ENCODE data around the gene CPLX3.

Gene CPLX3

DNA sequence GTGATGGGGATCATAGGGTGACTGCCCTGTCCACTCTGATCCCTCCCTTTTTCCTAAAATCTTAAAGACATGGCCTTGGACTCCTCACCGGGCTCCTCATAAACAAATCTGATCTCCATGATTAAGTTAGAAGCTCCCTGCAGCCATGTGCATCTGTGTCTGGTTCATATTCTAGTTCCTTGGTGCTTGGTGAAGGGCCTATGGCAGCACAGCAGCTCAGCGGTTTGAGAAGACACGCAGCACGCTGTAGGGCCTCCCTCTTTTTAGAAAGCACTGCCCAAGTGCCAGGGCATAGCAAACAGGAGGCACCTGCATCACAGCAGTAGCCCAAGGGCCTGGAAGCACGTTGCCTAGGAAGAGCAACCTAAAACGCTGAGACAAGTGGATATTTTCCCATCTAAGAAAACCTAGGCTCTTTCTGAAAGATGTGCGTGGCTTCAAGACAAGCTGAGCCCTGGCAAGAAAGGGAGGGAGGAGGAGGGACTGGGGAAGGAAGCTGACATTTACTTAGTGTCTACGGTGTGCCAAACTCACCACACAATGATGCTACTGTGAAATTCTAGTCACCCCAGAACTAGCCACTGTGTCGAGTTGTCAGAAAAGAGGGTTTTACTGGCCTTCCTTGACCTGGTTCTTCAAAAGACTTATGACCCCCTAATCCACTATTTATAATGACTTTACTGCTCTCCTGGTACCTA, 31.4 kb downstream of the CPLX3 start:
- peak overlapping the region in 12 of 21 experiments; percentile 0 to 68 (median 36) for H3K27ac ChIP-seq
- H3K4me3 ChIP-seq = no peak overlapping the region

DNA sequence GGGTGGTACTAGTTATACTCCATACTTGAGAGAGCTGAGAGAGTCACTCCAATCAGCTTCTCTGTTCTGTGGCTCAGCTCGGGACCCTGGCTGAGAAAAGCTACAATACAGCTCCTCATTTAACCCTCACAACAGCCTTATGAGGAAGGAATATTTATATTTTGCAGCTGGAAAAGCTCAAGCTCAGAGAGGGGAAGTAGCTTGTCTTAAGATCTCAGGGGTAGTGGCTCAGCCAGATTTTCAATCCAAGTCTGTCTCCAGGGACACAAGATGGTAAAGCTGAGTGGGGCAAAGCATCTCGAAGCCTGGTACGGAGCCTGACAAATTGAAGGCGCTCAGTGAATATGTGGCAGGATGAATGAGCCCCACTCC, 31.9 kb downstream of the CPLX3 start:
- no peak overlapping the region for H3K4me3 ChIP-seq
- H3K27ac ChIP-seq = peak overlapping the region in 7 of 21 experiments; percentile 18 to 68 (median 44)

DNA sequence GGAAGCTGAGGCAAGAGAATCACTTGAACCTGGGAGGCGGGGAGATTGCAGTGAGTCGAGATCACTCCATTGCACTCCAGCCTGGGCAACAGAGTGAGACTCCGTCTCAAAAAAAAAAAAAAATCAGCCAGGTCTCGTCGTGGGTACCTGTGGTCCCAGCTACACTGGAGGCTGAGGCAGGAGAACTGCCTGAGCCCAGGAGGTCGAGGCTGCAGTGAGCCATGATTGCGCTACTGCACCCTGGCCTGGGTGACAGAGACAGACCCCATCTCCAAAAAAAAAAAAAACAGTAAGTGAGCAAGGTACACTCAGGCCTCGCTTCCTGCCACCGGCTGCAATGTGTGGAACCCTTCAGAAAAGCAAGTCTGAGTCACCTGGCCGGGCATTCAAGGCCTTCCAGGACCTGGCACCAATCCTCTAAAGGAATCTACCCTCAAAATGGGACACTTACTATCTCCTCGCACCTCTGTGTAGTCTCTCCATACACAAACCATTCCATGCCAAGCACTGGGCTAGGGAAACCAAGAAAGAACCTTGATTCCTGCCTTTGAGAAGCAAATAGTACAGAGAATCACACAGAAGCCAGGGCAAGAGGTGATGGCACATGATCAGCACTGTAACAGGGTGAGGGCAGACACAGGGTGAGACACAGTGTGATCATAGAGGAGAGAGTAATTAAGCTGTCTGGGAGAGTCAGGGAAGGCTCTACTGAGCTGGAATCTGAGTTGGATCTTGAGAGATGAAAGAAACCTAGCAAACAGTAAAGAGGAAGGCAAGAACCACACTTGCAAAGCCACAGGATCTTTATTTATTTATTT, 37.0 kb downstream of the CPLX3 start:
- no peak overlapping the region for H3K4me3 ChIP-seq
- H3K27ac ChIP-seq = peak overlapping the region in 14 of 21 experiments; percentile 1 to 98 (median 46)

DNA sequence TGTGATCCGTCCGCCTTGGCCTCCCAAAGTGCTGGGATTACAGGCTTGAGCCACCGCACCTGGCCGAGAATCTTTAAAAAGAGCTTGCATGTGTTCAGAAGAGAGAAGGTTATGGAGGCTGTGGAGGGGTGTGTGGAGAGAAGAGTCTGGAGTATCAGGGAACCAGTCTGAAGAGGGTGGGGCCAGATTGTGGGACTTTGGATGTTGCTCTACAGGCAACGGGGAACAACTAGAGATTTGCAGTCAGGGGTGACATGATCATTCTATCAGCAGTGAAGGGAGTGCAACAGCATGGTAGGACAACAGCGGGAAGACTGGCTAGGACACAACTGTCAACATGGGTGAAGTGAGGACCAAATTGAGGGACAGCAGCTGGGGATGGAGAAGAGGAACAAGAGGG, 37.9 kb downstream of the CPLX3 start:
- Histone ChIP-seq H3K27ac (peak overlapping the region in 11 of 21 experiments; percentile 1 to 98 (median 47)), H3K4me3 (no peak overlapping the region)

DNA sequence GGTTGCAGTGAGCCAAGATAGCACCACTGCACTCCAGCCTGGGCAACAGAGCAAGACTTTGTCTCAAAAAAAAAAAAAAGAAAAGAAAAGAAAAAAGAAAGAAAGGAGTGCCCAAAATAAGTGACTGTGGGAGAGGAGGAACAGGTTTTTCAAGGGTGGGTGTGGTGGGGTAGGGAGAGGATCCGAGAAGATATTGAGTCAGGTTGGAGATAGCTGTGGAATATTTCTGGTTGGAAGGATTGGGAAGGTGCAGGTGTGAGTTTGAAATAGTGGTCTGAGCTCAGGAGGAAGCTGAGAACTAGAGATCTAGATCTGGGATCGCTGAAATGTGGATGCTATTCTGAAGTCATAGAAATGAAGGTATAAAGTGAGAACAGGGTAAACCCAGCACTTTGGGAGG, 38.9 kb downstream of the CPLX3 start:
- Histone ChIP-seq H3K4me3 (no peak overlapping the region), H3K27ac (peak overlapping the region in 15 of 21 experiments; percentile 11 to 98 (median 58))

DNA sequence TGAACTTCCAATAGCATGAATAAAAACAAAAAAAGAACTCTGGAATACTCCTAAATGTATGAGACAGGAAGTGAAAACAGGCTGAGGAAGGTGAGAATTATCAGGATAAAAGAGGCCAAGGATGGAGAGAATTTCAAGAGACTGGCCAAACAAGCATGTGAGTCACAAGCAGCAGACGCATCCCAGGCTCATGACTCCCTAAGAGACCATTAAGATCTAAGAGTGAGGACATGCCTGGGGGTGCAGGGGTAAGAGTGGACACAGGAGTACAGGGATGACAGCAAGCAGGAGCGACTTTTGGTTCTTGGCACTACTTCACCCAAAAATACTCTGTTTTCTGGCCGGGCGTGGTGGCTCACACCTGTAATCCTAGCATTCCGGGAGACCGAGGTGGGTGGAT, 39.7 kb downstream of the CPLX3 start:
- Histone ChIP-seq H3K4me3 (no peak overlapping the region), H3K27ac (peak overlapping the region in 17 of 21 experiments; percentile 11 to 98 (median 61))

DNA sequence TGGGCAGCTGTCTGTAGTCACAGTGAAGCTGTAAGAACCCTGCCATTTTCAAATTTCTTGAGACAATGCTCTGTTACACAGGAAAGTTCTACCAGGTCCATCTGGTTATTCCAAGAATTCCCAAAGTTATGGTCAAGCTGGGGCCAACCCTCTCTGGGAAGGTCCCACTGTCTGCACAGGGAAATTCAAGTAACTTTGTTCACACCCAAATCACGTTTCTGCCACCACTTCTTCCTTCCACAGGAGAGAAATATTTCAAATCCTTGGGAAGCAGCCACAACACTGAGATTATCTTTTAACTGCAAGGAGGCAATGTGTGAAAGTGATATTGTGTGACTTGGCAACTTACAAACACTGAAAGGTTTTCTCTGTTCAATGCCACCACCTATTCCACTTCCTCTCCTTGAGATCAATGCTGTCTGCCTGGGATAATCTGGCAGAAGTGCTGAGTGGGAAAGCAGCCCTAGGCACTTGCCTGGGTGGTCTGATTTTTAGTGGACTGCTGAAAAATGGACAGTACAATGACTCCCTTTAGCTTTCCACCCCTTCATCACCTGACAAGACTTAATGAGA, 41.1 kb downstream of the CPLX3 start:
- Histone ChIP-seq H3K27ac (peak overlapping the region in 19 of 21 experiments; percentile 27 to 98 (median 74)), H3K4me3 (no peak overlapping the region)

DNA sequence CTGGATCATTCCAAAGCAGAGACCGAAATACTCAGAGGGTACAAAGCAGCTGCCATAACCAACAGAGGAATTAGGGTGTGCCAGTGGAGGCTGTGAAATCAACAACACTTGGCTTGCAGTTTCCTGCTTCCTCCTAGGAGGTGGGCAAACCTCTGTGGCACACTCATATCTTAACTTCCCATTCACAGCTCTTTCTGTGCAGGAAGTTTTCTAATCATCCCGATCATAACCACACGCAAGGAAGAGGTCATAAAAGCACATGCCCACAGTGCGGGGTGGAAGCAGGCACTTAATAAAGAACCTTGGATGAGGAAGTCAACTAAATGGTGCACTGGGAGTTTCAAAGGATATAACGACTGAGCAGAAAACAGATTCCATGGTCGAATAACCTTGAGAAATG, 41.6 kb downstream of the CPLX3 start:
- peak overlapping the region in 20 of 21 experiments; percentile 25 to 98 (median 72) for H3K27ac ChIP-seq
- no peak overlapping the region for H3K4me3 ChIP-seq

DNA sequence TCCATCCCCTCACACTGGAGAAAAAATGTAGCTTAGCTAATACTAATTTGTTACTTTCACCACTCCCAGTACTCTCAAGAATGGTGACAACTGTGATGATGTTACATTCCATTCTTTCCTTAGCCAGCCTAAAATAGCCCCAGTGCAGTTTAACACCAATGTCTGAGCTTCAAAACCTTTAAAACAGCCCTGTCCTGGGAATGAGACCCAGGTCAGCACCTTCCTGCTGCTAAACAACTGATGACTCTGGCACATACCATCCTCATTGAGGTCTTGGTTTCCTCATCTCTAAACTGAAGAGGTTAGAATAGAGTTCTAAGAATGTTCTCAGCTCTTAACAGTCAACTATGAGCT, 42.9 kb downstream of the CPLX3 start:
- no peak overlapping the region for H3K4me3 ChIP-seq
- H3K27ac ChIP-seq = peak overlapping the region in 19 of 21 experiments; percentile 27 to 98 (median 74)

DNA sequence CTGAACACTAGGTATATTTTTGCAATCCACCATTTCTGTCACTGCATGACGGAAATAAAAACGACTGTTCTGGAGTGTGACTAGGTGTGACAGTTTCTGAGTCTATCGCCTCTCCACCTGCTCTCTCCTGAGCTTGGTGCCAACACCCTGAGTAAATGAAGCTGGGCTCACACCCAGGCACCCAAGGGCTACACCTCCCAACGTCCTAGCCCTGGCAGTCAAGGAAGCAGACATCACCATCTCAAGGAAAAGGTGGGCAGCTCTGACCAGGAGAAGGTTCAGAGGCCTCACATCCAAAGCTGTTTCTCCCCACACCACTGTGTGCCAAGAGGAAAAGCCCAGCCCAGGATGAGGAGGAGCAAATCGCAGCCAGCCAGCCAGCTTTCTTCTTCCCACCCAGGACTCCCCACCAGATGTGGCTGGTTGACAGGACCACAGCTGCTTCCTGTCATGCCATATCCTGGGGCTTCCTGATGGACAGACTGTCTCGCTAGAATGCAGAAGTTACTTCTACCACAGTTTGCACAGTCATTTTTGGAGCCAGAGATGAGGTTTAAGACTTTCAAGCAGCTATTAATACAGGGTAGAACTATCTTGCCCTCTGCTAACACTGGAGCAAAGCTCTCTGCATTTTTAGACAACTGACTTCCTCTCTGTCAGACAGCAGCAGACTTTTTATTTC, 43.4 kb downstream of the CPLX3 start:
- peak overlapping the region in 20 of 21 experiments; percentile 7 to 98 (median 72) for H3K27ac ChIP-seq
- H3K4me3 ChIP-seq = no peak overlapping the region

DNA sequence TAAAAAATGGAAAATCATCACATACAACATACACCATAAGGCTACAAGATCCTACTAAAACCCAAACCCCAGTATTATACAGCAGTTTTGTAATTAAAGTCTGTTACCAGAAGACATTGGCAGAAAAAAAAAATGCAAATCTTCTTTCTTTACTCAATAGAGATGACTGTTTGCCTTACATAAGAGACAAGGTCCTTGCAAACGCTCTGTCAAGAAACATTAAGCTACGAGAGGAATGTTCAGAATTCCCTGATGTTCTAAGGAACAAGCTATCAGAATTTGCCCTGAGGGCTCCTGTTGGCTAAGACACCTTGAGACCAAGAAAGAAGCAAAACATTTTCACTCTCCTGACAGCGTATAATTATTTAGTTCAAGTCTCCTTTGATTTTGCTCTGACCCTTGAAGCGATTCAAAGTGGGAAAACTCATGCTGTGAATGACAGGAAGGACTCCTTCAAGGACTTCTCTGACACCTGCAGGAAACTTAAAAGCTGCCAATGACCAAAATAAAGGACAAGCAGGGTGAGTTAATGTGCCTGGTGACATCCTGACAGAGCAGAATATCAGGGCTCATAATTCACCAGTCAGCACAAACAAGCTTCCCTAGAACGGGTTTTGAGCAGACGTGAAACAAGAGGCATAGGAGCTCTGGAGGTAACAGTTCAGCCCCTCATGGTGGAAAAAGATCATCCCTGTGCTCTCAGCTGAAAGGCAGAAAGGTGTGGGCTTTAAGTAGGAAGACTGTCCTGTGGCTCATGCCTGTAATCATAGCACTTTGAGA, 44.2 kb downstream of the CPLX3 start:
- Histone ChIP-seq H3K4me3 (no peak overlapping the region), H3K27ac (peak overlapping the region in 20 of 21 experiments; percentile 12 to 98 (median 72))

DNA sequence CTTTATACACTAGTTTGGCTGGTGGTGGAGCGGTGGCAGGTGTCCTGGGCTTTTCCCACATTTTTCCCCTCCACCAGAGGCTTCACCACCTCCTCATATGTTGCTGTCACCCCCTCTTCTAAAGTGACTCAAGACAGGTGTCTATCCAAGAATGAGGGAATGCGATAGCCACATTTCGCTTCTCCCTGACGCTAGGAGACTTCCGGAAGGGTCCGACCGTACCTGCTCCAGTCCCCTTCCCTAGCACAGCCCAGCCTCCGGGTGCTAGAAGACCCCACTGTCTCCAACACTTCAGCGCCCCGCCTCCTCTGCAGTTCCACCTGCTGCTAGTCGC, 46.2 kb downstream of the CPLX3 start:
- Histone ChIP-seq H3K27ac (peak overlapping the region; percentile 80 to 98 (median 93)), H3K4me3 (peak overlapping the region; percentile 42 to 73 (median 62))

DNA sequence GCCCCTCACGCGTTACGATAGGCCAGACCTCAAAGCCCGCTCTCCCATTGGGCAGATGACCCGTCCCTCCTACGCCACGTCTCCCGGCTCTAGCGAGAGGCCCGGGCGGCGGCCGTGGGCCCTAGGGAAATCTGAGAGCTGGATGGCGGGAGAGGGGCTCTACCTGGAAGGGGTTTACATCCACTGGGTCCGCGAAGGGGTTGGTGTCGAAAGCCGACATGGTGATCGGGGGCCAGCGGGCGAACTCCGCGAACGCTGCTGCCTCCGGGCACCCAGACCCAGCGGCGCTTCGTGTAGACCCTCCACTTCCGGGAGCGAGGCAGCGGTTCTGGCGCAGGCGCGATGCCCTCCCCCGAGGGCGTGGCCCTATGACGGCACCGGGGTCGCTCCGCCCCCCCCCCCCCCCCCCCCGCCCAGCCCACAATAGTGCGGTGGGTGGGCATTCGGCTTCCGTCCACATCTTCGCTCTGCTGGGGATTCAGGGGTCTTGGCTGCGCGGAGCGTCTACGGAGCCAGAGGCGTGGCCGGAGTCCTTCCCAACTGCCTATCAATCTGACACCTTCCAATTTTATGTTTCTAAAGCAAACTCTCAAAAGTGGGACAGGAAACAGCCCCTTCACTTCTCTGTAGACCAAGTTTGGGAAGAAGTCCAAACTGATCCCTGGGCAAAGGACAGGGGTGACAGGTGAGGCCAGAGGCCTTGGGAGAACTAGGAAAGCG, 46.8 kb downstream of the CPLX3 start, which contains the start of gene SCAMP2:
Gene SCAMP2 (minus strand): TSS at position 330 of the 720 bp plus-strand sequence. CDS start 110 bp downstream, at position 220.
- H3K27ac ChIP-seq = peak within 1 kb of the TSS; percentile 80 to 98 (median 93)
- H3K4me3 ChIP-seq = peak within 1 kb of the TSS; percentile 42 to 73 (median 62)

DNA sequence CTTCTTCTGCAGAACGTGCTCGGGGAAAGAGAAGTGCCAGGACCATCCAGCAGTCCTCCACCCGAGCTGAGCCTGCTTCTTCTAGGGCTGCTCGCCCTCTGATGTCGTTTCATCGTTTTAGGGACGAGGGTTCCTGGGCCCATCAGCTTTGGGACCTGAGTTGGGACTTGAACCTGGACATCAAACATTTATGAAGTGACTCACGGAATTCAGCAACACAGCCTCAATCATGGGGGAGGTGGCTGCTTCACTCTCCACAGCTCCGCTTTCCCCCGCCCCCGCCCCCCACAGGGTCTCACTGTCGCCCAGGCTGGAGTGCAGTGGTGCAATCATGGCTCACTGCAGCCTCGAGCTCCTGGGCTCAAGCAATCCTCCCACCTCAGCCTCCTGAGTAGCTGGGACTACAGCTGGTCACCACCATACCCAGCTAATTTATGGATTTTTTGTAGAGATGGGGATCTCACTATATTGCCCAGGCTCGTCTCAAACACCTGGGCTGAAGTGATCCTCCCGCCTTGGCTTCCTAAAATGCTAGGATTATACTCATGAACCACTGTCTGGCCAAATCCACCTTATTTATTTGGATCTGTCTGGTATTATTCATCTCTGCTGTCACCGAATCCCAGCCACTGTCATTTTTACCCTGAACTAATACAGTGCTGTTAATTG, 47.5 kb downstream of the CPLX3 start:
- Histone ChIP-seq H3K4me3 (peak overlapping the region; percentile 42 to 73 (median 62)), H3K27ac (peak overlapping the region; percentile 80 to 98 (median 93))

DNA sequence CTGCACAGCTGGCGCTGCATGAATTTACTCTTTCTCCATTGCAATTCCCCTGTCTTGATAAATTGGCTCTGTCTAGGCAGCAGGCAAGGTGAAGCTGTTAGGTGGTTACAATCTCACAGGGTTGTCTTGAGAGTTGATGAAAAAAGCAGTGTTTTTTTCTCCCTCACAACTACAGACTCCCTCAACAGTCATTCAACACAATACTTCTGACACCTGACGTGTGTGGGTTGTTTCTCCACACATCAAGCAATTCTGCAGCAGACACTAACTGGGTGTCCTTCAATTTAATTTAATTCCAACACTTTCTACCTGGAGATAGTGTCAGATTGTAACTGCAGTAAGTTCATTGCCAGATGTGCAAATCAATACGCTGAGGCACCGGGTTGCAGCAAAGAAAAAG, 51.8 kb downstream of the CPLX3 start:
- Histone ChIP-seq H3K27ac (no peak overlapping the region), H3K4me3 (no peak overlapping the region)
